GM18502 (cell line): ENCODE results near the gene SAYSD1.

Experiments
- ATAC-seq: cut with Tn5 transposase; IDR thresholded peaks from one replicate; pipeline ENCODE4 v1.9.1; 2021; ENCODE audit warnings: mild to moderate bottlenecking; ENCODE audit not compliant: unreplicated experiment, poor library complexity

The SAYSD1 gene

GRCh38 chr6:39059496-39060310 is 55.3 kb downstream of the SAYSD1 start:
- no peak for ATAC-seq

- ATAC-seq: no peak
Observed at GRCh38 chr6:39058471-39059147, 56.4 kb downstream of the SAYSD1 start.

DNA sequence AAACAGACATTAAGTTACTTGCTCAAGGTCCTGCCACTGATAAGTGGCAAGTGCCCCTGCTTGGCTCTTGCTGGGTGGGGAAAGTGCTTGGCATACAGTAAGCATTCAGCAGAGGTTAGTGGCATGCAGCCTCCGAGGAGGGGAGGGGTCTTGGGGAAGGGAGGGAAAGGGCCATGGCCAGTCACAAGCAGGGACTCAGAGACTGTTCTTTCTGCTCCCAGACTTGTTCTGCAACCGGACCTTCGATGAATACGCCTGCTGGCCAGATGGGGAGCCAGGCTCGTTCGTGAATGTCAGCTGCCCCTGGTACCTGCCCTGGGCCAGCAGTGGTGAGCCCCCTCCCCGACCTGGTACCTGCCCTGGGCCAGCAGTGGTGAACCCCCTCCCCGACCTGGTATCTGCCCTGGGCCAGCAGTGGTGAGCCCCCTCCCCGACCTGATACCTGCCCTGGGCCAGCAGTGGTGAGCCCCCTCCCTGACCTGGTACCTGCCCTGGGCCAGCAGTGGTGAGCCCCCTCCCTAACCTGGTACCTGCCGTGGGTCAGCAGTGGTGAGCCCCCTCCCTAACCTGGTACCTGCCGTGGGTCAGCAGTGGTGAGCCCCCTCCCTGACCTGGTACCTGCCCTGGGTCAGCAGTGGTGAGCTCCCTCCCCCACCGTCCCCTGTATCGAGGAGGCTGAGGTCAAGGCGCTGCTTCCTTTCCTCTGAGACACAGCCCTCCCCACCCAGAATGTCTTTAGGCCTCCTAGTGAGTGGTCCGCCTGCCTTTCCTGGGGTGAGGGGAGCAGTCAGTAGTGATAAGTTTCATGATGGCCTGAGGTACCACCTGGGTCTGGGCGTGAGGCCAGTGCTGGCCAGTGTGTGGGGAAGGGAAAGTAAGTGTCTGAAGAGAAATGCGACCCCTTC is 57.5 kb downstream of the SAYSD1 start:
- no peak for ATAC-seq

DNA sequence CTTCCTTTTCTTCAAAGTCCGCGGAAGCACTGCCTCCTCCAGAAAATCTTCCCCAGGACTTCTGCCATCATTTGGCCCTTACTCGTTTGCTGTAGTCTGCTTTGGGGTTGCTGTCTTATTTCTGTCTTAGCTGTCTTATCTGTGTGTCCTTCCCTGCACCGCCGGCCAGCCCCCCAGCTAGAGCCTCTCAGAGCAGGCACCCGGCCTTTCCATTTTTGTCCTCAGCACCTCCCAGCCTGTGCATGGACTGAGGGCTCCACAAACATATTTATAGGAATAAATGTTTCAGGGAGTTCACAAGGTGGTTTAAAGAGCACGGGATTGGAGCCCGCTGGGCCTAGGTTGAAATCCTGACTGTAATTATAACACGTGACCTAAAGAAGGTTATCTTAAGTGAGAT is 58.3 kb downstream of the SAYSD1 start:
- ATAC-seq: no peak

DNA sequence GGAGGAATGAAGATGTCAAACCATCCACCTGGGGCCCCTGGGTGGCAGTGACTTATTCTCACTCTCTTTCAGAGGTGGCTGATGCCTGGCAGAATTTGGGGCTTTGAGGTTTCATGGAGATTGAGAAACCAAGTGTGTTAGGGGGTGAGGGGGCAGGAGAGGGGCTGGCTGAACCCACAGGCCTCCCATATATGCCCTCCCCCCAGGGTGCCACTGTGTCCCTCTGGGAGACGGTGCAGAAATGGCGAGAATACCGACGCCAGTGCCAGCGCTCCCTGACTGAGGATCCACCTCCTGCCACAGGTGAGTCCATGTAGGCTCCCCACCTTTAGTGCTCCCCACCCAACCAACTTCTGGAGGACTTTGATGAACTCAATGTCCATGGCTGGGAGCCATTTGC is 58.8 kb downstream of the SAYSD1 start:
- no peak for ATAC-seq

- ATAC-seq: no peak
Observed at GRCh38 chr6:39055661-39056060, 59.3 kb downstream of the SAYSD1 start.

- no peak for ATAC-seq
Observed at GRCh38 chr6:39054577-39055142, 60.3 kb downstream of the SAYSD1 start.
